HL-60 (cell line): ENCODE data around the gene PIK3R1.

ENCODE experiments used
- DNase-seq, 2 experiments: peaks; one replicate each; pipeline ENCODE4 v3.0.0-alpha.2; 2010 to 2020; ENCODE audit warnings: low read depth in 1 of 2, low spot score in 1 of 2
- H3K27ac ChIP-seq: fragments of 250-450 bp; sonication (Bioruptor Pico); replicated peaks from 2 replicates; pipeline ENCODE4 v1.5.1; 2020; ENCODE audit warnings: mild to moderate bottlenecking, moderate library complexity
- H3K27me3 ChIP-seq: fragments of 250-450 bp; sonication (Bioruptor Pico); 2 replicates; pipeline ENCODE4 v1.5.1; 2021; ENCODE audit warnings: mild to moderate bottlenecking, moderate library complexity; ENCODE audit not compliant: insufficient read depth, poor library complexity, severe bottlenecking
- H3K4me3 ChIP-seq: replicated peaks from 2 replicates; pipeline ENCODE4 v1.5.1; 2011; ENCODE audit warnings: mild to moderate bottlenecking, control low read depth, low read length; ENCODE audit not compliant: insufficient read depth
- CTCF ChIP-seq: IDR thresholded peaks from one replicate; pipeline ENCODE4 v1.5.1; 2011; ENCODE audit warnings: low read length, control low read depth, inconsistent platforms; ENCODE audit not compliant: insufficient read depth
- GABPA ChIP-seq: IDR thresholded peaks from 2 replicates; pipeline ENCODE4 v1.6.1; 2012; ENCODE audit warnings: low read depth
- POLR2AphosphoS5 ChIP-seq: IDR thresholded peaks from 2 replicates; pipeline ENCODE4 v1.6.1; 2012; ENCODE audit warnings: low read depth
- REST ChIP-seq: IDR thresholded peaks from 2 replicates; pipeline ENCODE4 v1.6.1; 2012; ENCODE audit warnings: low read depth; ENCODE audit not compliant: insufficient replicate concordance
- SPI1 ChIP-seq: IDR thresholded peaks from 2 replicates; pipeline ENCODE4 v1.6.1; 2012; ENCODE audit warnings: low read depth, mild to moderate bottlenecking, borderline replicate concordance

PIK3R1 gene

GRCh38 chr5:68315679-68316271 lies 100.2 kb downstream of the PIK3R1 start:
- H3K4me3 ChIP-seq, result no peak overlapping the region
- TF ChIP-seq SPI1, result no peak
- no peak for TF ChIP-seq POLR2AphosphoS5
- no peak for TF ChIP-seq CTCF
- no peak for TF ChIP-seq REST
- TF ChIP-seq GABPA, result no peak
- no peaks in the 10 kb centered on the region for H3K27me3 ChIP-seq
- no peak for DNase-seq
- H3K27ac ChIP-seq, result no peak overlapping the region

GRCh38 chr5:68316469-68316868 lies 100.9 kb downstream of the PIK3R1 start:
- no peak for TF ChIP-seq GABPA
- no peak for TF ChIP-seq SPI1
- TF ChIP-seq CTCF, result no peak
- no peak for TF ChIP-seq POLR2AphosphoS5
- TF ChIP-seq REST, result no peak
- Histone ChIP-seq H3K27ac (no peak overlapping the region), H3K27me3 (no peaks in the 10 kb centered on the region), H3K4me3 (no peak overlapping the region)
- no peak for DNase-seq

- no peak for DNase-seq
- Histone ChIP-seq H3K27me3 (no peaks in the 10 kb centered on the region), H3K4me3 (no peak overlapping the region), H3K27ac (no peak overlapping the region)
- no peak for TF ChIP-seq SPI1
- TF ChIP-seq CTCF, result no peak
- TF ChIP-seq GABPA, result no peak
- TF ChIP-seq REST, result no peak
- no peak for TF ChIP-seq POLR2AphosphoS5
Observed at GRCh38 chr5:68317646-68318045, 102.1 kb downstream of the PIK3R1 start.
